ENCODE measurements around the gene ZBTB44. TPM values are rescaled to one million over a fixed set of nuclear protein-coding genes. Genes with fewer than 3 reads are reported as not detected.
"Not testable (repeated sequence)": the region's sequence is repeated elsewhere in the genome, so short reads cannot be mapped to it uniquely, and the experiment has no call there.

The ZBTB44 gene
- total RNA-seq, 1 experiment from 2014 or later: 18.5 TPM

- no peak for DNase-seq
- no peaks in the 10 kb centered on the region for H3K36me3 ChIP-seq
- H3K27me3 ChIP-seq: no peaks in the 10 kb centered on the region
- peaks cover 10% of the 10 kb centered on the region; the same call in 1 of the 2 replicates for H3K9me3 ChIP-seq
- no peak overlapping the region for H3K4me3 ChIP-seq
Measured at GRCh38 chr11:130318031-130318673, 3.4 kb upstream of the ZBTB44 start.

- DNase-seq: no peak
- Histone ChIP-seq H3K4me3 (peak overlapping the region; percentile 36; the same call in 1 of the 2 replicates), H3K9me3 (0 out of 2 replicates have a peak, but pooled peaks cover 6% of the 10 kb centered on the region), H3K36me3 (no peaks in the 10 kb centered on the region; the same call in 1 of the 2 replicates), H3K27me3 (no peaks in the 10 kb centered on the region)
Measured at GRCh38 chr11:130315354-130315970, 745 bp upstream of the ZBTB44 start.

- Histone ChIP-seq H3K4me3 (peak overlapping the region; percentile 71), H3K9me3 (no peaks in the 10 kb centered on the region), H3K36me3 (no peaks in the 10 kb centered on the region; the same call in 1 of the 2 replicates), H3K27me3 (no peaks in the 10 kb centered on the region)
- peak; percentile 57 for DNase-seq
Measured at GRCh38 chr11:130314184-130314749, 450 bp downstream of the ZBTB44 start.

GRCh38 chr11:130313383-130314183 lies 1.1 kb downstream of the ZBTB44 start:
- DNase-seq: no peak
- no peaks in the 10 kb centered on the region; the same call in 1 of the 2 replicates for H3K36me3 ChIP-seq

GRCh38 chr11:130312046-130312445 lies 2.7 kb downstream of the ZBTB44 start:
- no peak for DNase-seq
- Histone ChIP-seq H3K4me3 (no peak overlapping the region), H3K27me3 (no peaks in the 10 kb centered on the region), H3K36me3 (no peaks in the 10 kb centered on the region; the same call in 1 of the 2 replicates), H3K9me3 (no peaks in the 10 kb centered on the region)

More at GRCh38 chr11:130313383-130314183, 1.1 kb downstream of the ZBTB44 start:
- H3K9me3 ChIP-seq: no peaks in the 10 kb centered on the region
- H3K27me3 ChIP-seq: no peaks in the 10 kb centered on the region
- peak overlapping the region; percentile 71 for H3K4me3 ChIP-seq

GRCh38 chr11:130310622-130311021 lies 4.1 kb downstream of the ZBTB44 start:
- Histone ChIP-seq H3K36me3 (no peaks in the 10 kb centered on the region; the same call in 1 of the 2 replicates), H3K27me3 (no peaks in the 10 kb centered on the region), H3K4me3 (no peak overlapping the region), H3K9me3 (peaks cover 4% of the 10 kb centered on the region; the same call in 1 of the 2 replicates)
- DNase-seq: no peak

GRCh38 chr11:130308886-130309285 lies 5.8 kb downstream of the ZBTB44 start:
- DNase-seq: no peak
- peaks cover 11% of the 10 kb centered on the region; the same call in 1 of the 2 replicates for H3K9me3 ChIP-seq

GRCh38 chr11:130308059-130308458 lies 6.7 kb downstream of the ZBTB44 start:
- Histone ChIP-seq H3K4me3 (no peak overlapping the region), H3K9me3 (peaks cover 11% of the 10 kb centered on the region; the same call in 1 of the 2 replicates), H3K36me3 (no peaks in the 10 kb centered on the region; the same call in 1 of the 2 replicates), H3K27me3 (no peaks in the 10 kb centered on the region)
- no peak for DNase-seq

More at GRCh38 chr11:130308886-130309285, 5.8 kb downstream of the ZBTB44 start:
- Histone ChIP-seq H3K36me3 (no peaks in the 10 kb centered on the region; the same call in 1 of the 2 replicates), H3K4me3 (no peak overlapping the region), H3K27me3 (no peaks in the 10 kb centered on the region)

GRCh38 chr11:130304651-130305050 lies 10.1 kb downstream of the ZBTB44 start:
- DNase-seq: no peak
- Histone ChIP-seq H3K4me3 (no peak overlapping the region), H3K36me3 (no peaks in the 10 kb centered on the region; the same call in none of the 2 replicates), H3K9me3 (peaks cover 11% of the 10 kb centered on the region; the same call in 1 of the 2 replicates), H3K27me3 (no peaks in the 10 kb centered on the region)

- Histone ChIP-seq H3K4me3 (no peak overlapping the region), H3K27me3 (no peaks in the 10 kb centered on the region), H3K9me3 (peaks cover 11% of the 10 kb centered on the region; the same call in 1 of the 2 replicates), H3K36me3 (no peaks in the 10 kb centered on the region; the same call in 1 of the 2 replicates)
- no peak for DNase-seq
Measured at GRCh38 chr11:130301002-130301401, 13.7 kb downstream of the ZBTB44 start.

- no peak for DNase-seq
- Histone ChIP-seq H3K27me3 (no peaks in the 10 kb centered on the region), H3K9me3 (peaks cover 7% of the 10 kb centered on the region; the same call in 1 of the 2 replicates), H3K4me3 (no peak overlapping the region), H3K36me3 (no peaks in the 10 kb centered on the region; the same call in 1 of the 2 replicates)
Measured at GRCh38 chr11:130300567-130300966, 14.2 kb downstream of the ZBTB44 start.

GRCh38 chr11:130299978-130300377 lies 14.7 kb downstream of the ZBTB44 start:
- Histone ChIP-seq H3K4me3 (no peak overlapping the region), H3K36me3 (no peaks in the 10 kb centered on the region; the same call in 1 of the 2 replicates), H3K27me3 (no peaks in the 10 kb centered on the region), H3K9me3 (0 out of 2 replicates have a peak, but pooled peaks cover under 1% of the 10 kb centered on the region)
- DNase-seq: no peak

- Histone ChIP-seq H3K9me3 (no peaks in the 10 kb centered on the region), H3K27me3 (no peaks in the 10 kb centered on the region), H3K36me3 (peaks cover 3% of the 10 kb centered on the region; the same call in 1 of the 2 replicates), H3K4me3 (no peak overlapping the region)
- DNase-seq: no peak
Measured at GRCh38 chr11:130295657-130296056, 19.1 kb downstream of the ZBTB44 start.

GRCh38 chr11:130282111-130282510 lies 32.6 kb downstream of the ZBTB44 start:
- Histone ChIP-seq H3K9me3 (peaks cover 7% of the 10 kb centered on the region; the same call in 1 of the 2 replicates), H3K36me3 (peaks cover 6% of the 10 kb centered on the region), H3K27me3 (no peaks in the 10 kb centered on the region), H3K4me3 (no peak overlapping the region)
- DNase-seq: no peak

GRCh38 chr11:130281341-130281740 lies 33.4 kb downstream of the ZBTB44 start:
- not testable (repeated sequence) for DNase-seq, H3K4me3 ChIP-seq, H3K36me3 ChIP-seq, H3K27me3 ChIP-seq, H3K9me3 ChIP-seq

- peaks cover 6% of the 10 kb centered on the region; the same call in 1 of the 2 replicates for H3K36me3 ChIP-seq
- peaks cover 7% of the 10 kb centered on the region; the same call in 1 of the 2 replicates for H3K9me3 ChIP-seq
- H3K27me3 ChIP-seq: no peaks in the 10 kb centered on the region
- H3K4me3 ChIP-seq: no peak overlapping the region
- DNase-seq: no peak
Measured at GRCh38 chr11:130279989-130280388, 34.7 kb downstream of the ZBTB44 start.

All from MG63 (cell line).